ENCODE results near the gene PHOSPHO2.

DNA sequence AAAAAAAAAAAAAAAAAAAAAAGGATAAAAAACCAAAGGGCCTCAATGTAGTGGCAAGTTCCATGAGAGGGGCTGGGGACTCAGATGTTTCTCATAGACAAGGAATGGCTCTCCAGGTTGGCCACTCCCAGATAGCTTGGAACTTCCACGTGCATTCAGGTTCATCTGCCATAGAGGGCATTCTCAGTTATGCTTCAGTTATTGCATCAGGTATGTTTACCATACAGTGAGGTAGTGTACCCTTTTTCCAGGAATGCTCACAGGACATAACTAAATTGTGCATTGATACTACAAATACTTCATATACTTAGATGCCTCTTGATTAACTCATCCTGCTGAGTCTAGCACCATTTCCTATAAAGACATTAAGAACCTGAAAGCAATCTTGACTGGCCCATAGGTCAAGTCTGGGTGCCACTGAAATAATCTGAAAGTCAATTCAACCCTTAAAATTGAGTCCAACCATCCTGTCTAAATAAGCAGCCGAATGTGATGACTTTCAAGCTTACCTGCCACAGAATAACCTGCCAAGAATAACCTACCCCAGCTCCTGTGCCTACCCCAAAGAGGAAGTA, 24.7 kb downstream of the PHOSPHO2 start:
- TF ChIP-seq, protein P1, sequence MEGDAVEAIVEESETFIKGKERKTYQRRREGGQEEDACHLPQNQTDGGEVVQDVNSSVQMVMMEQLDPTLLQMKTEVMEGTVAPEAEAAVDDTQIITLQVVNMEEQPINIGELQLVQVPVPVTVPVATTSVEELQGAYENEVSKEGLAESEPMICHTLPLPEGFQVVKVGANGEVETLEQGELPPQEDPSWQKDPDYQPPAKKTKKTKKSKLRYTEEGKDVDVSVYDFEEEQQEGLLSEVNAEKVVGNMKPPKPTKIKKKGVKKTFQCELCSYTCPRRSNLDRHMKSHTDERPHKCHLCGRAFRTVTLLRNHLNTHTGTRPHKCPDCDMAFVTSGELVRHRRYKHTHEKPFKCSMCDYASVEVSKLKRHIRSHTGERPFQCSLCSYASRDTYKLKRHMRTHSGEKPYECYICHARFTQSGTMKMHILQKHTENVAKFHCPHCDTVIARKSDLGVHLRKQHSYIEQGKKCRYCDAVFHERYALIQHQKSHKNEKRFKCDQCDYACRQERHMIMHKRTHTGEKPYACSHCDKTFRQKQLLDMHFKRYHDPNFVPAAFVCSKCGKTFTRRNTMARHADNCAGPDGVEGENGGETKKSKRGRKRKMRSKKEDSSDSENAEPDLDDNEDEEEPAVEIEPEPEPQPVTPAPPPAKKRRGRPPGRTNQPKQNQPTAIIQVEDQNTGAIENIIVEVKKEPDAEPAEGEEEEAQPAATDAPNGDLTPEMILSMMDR (IDR thresholded peaks at IDR 0.05; ENCODE audit: low read length), result no peak
- TF ChIP-seq EZH2 (optimal IDR thresholded peaks at IDR 0.05; ENCODE audit: low read depth, low read length), result no peak
- TF ChIP-seq EZH2phosphoT487 (IDR thresholded peaks at IDR 0.05; ENCODE audit: low read length), result no peak
